CD4-positive, alpha-beta T cell (primary cell): Measurements from ENCODE around the gene MAP4. TPM values are rescaled to one million over a fixed set of nuclear protein-coding genes. Genes with fewer than 3 reads are reported as not detected.
A peak's percentile ranks its signal among the peaks of the same experiment; 100 is the strongest.

Experiments used
- ATAC-seq: fragments of 200-7000 bp; cut with Tn5 transposase; one replicate; pipeline ENCODE4 v1.10.0; 2022; ENCODE audit warnings: mild to moderate bottlenecking; ENCODE audit not compliant: poor library complexity
- CTCF ChIA-PET: fragments of 350-600 bp; sonication (Branson Sonifier 250); formaldehyde crosslinking; loops from one replicate; lab custom pipeline; 2021; ENCODE audit warnings: antibody characterized with exemption, inconsistent platforms; lab: Charles Lee
- POLR2A ChIA-PET: fragments of 350-600 bp; sonication (Branson Sonifier 250); formaldehyde crosslinking; loops from one replicate; lab custom pipeline; 2021; ENCODE audit warnings: antibody characterized with exemption, inconsistent platforms; lab: Charles Lee
- DNase-seq, 14 experiments: peaks; one replicate each; pipeline ENCODE4 v3.0.0-alpha.2; 2013 to 2020; ENCODE audit warnings: mixed read lengths in 2 of 14
- H3K27ac ChIP-seq, 2 donors: one replicate each; pipeline versions ENCODE4 v1.5.1 to v1.7.0; 2013; ENCODE audit warnings: low read length in 2 of 2, low read depth in 1 of 2, mild to moderate bottlenecking in 1 of 2
- H3K27me3 ChIP-seq, 2 experiments: 1 replicate in 1 of 2; 2 replicates in 1 of 2; pipeline versions ENCODE4 v1.6.1 to v1.7.0; 2013; ENCODE audit warnings: low read length in 2 of 2, control low read depth in 1 of 2, mild to moderate bottlenecking in 1 of 2, moderate library complexity in 1 of 2; ENCODE audit not compliant: insufficient read depth in 2 of 2, control insufficient read depth in 1 of 2
- H3K36me3 ChIP-seq: one replicate; pipeline ENCODE4 v1.6.1; 2013; ENCODE audit warnings: low read length, control low read depth; ENCODE audit not compliant: insufficient read depth
- H3K4me1 ChIP-seq: one replicate; pipeline ENCODE4 v1.6.1; 2013; ENCODE audit warnings: low read length, control low read depth; ENCODE audit not compliant: insufficient read depth
- H3K4me3 ChIP-seq: one replicate; pipeline ENCODE4 v1.5.1; 2013; ENCODE audit warnings: mild to moderate bottlenecking, low read length, moderate library complexity
- H3K9me3 ChIP-seq, 2 experiments: 1 replicate in 1 of 2; 2 replicates in 1 of 2; pipeline versions ENCODE4 v1.6.1 to v1.7.0; 2013; ENCODE audit warnings: low read length in 2 of 2, mild to moderate bottlenecking in 2 of 2, control low read depth in 1 of 2, moderate library complexity in 1 of 2; ENCODE audit not compliant: control insufficient read depth in 1 of 2, insufficient read depth in 1 of 2
- H3K27ac Mint-ChIP-seq: one replicate; pipeline ENCODE4 v1.8.0; 2020; ENCODE audit warnings: mixed read lengths
- H3K27me3 Mint-ChIP-seq: one replicate; pipeline ENCODE4 v1.8.0; 2021; ENCODE audit warnings: mixed read lengths
- H3K36me3 Mint-ChIP-seq: one replicate; pipeline ENCODE4 v1.8.0; 2021; ENCODE audit warnings: low read depth, mixed read lengths
- H3K4me1 Mint-ChIP-seq: one replicate; pipeline ENCODE4 v1.8.0; 2021; ENCODE audit warnings: low read depth, mixed read lengths
- H3K4me3 Mint-ChIP-seq: one replicate; pipeline ENCODE4 v1.8.0; 2020; ENCODE audit warnings: mild to moderate bottlenecking, mixed read lengths
- H3K9me3 Mint-ChIP-seq: one replicate; pipeline ENCODE4 v1.8.0; 2020; ENCODE audit warnings: mixed read lengths
- CTCF ChIP-seq: fragments of 200-600 bp; IDR thresholded peaks from one replicate; pipeline ENCODE4 v1.8.0; 2022; ENCODE audit warnings: antibody characterized with exemption, mild to moderate bottlenecking
- intact Hi-C, 2 experiments: fragments of 100-400 bp; cut with DNase I in 1 of 2; cut with micrococcal nuclease in 1 of 2; formaldehyde crosslinking; loops; one replicate each; pipeline versions ENCODE4 v1.15.1 to v1.9.0; 2023 to 2025; cut with DNase I, micrococcal nuclease
- polyA plus RNA-seq, 2 donors: library from polyadenylated mRNA; unstranded; fragments of 120-200 nt; gene quantifications; one replicate each; pipeline ENCODE4 v1.2.1, GENCODE V29; 2013
- total RNA-seq, 174 experiments: library from RNA in 2 of 174; stranded (reverse) in 2 of 174; gene quantifications; one replicate each; pipeline ENCODE4 v1.2.3 and lab custom pipeline; 2021 to 2026

MAP4 gene, protein sequence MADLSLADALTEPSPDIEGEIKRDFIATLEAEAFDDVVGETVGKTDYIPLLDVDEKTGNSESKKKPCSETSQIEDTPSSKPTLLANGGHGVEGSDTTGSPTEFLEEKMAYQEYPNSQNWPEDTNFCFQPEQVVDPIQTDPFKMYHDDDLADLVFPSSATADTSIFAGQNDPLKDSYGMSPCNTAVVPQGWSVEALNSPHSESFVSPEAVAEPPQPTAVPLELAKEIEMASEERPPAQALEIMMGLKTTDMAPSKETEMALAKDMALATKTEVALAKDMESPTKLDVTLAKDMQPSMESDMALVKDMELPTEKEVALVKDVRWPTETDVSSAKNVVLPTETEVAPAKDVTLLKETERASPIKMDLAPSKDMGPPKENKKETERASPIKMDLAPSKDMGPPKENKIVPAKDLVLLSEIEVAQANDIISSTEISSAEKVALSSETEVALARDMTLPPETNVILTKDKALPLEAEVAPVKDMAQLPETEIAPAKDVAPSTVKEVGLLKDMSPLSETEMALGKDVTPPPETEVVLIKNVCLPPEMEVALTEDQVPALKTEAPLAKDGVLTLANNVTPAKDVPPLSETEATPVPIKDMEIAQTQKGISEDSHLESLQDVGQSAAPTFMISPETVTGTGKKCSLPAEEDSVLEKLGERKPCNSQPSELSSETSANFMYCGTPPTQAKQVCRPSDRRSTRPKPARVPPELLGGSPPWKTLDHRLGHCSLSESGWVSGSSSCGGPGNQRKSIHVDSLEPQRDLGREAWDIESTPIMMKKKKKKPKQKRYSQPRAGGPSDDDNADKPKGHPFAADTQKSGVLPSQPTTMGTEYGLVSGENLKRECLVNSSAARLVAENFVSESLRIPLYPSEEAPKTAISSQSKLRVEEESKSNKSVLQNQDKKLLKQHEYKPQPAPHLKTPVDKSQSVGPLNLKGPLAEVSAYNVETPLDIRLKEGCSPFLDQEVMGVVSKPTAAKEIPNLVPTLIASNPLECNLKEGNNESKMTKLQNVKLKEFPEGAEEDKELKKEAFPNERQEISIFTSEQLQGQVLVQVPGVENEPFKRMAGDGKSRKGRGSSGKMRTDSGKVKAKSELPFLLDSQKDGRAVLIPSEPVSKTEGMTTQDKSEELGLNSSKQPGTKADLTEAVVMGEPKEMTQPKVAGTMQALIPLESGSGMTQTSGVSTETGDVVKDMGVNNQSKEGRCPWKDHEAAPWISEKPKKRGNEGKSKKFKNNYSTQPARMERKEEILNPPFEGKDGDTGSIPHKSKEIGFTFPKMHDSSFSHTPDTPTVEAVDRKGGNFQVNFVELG (N-terminal part only)
- total RNA-seq, result 10 to 100 TPM; 42.2 to 42.6 TPM
- polyA plus RNA-seq (2013, experiment 1 of 2), result 42.6 TPM
- 54.5 TPM for polyA plus RNA-seq (2013, experiment 2 of 2)
- total RNA-seq (lab: John Stamatoyannopoulos, UW), result 36.1 to 174 (median 84.1) reads per million in 172 experiments

- ATAC-seq (no peak), DNase-seq (no peak)
- Histone ChIP-seq H3K4me3 (no peak within 1 kb of the TSS), H3K27ac (no peak within 1 kb of the TSS), H3K27me3 (no peaks in the 10 kb centered on the region), H3K9me3 (no peaks in the 10 kb centered on the region), H3K36me3 (no peaks in the 10 kb centered on the region), H3K4me1 (peaks cover 12% of the 10 kb centered on the region)
- H3K27me3 Mint-ChIP-seq, result no peaks in the 10 kb centered on the region
- TF ChIP-seq CTCF, result no peak
- ChIA-PET CTCF (no interaction called here), POLR2A (no interaction called here)
- H3K9me3 Mint-ChIP-seq, result no peaks in the 10 kb centered on the region
- intact Hi-C loops, result no loop called here
- H3K4me3 Mint-ChIP-seq, result no peak within 1 kb of the TSS
- H3K4me1 Mint-ChIP-seq, result peaks cover 52% of the 10 kb centered on the region
- H3K27ac Mint-ChIP-seq, result peak within 1 kb of the TSS; percentile 5
- H3K36me3 Mint-ChIP-seq, result no peaks in the 10 kb centered on the region
These were observed at the start of gene MAP4 for GRCh38 chr3:48016301-48016973. MAP4 (minus strand) TSS chr3:48016416; CDS start chr3:47998860, 17,556 bp downstream.

DNA sequence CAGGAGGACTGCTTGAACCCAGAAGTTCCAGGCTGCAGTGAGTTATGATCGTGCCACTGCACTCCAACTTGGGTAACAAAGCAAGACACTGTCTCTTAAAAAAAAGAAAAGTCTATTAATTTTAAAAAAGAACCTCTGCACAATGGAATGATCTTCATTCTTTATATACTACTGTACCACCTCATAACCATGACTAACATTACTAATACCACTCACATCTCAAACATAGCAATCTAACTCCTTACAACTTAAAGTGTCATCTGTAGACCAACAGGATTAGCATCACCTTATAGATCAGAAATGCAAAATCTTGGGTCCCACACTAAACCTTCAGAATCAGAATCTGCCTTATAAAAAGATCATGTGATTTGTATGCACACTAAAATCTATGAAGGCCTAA is 48.8 kb upstream of the MAP4 start:
- Histone ChIP-seq H3K9me3 (peaks cover 0 to 5% of the 10 kb centered on the region in 2 experiments), H3K4me1 (peaks cover 3% of the 10 kb centered on the region), H3K36me3 (no peaks in the 10 kb centered on the region), H3K4me3 (no peak overlapping the region), H3K27ac (no peak overlapping the region), H3K27me3 (no peaks in the 10 kb centered on the region)
- H3K9me3 Mint-ChIP-seq, result no peaks in the 10 kb centered on the region
- intact Hi-C loops, result no loop called here
- no peaks in the 10 kb centered on the region for H3K27me3 Mint-ChIP-seq
- ChIA-PET POLR2A (no interaction called here), CTCF (no interaction called here)
- ATAC-seq, result no peak
- no peak overlapping the region for H3K27ac Mint-ChIP-seq
- no peak for DNase-seq
- TF ChIP-seq CTCF, result no peak
- peaks cover 24% of the 10 kb centered on the region for H3K36me3 Mint-ChIP-seq
- H3K4me3 Mint-ChIP-seq, result no peak overlapping the region
- H3K4me1 Mint-ChIP-seq, result peaks cover 27% of the 10 kb centered on the region
